ENCODE data around the gene HNRNPF.
A peak's percentile ranks its signal among the peaks of the same experiment; 100 is the strongest.
"Not testable (repeated sequence)": the region's sequence is repeated elsewhere in the genome, so short reads cannot be mapped to it uniquely, and the experiment has no call there.

HNRNPF gene

GRCh38 chr10:43436291-43437140, 27.5 kb upstream of the HNRNPF start, which contains the start of gene ZNF487:
TSS of gene ZNF487 (plus strand) at chr10:43437111. CDS start at chr10:43475814, 38,703 bp downstream.
- Mint-ChIP-seq H3K27me3 (no peaks in the 10 kb centered on the region), H3K4me1 (ENCODE audit: low read depth) (peaks cover 26% of the 10 kb centered on the region), H3K36me3 (ENCODE audit: low read depth) (peaks cover 11% of the 10 kb centered on the region), H3K9me3 (no peaks in the 10 kb centered on the region), H3K27ac (peak within 1 kb of the TSS; percentile 98), H3K4me3 (peak within 1 kb of the TSS; percentile 95)
- intact Hi-C loops (cut with micrococcal nuclease) = loop anchor here (1.0 to 5.0 kb wide), 3 partner anchors 16 to 39 kb away; partner anchors contain the start of gene HNRNPF

- Mint-ChIP-seq H3K27ac (peak overlapping the region; percentile 14), H3K9me3 (no peaks in the 10 kb centered on the region), H3K4me1 (ENCODE audit: low read depth) (peaks cover 8% of the 10 kb centered on the region), H3K36me3 (ENCODE audit: low read depth) (no peaks in the 10 kb centered on the region), H3K27me3 (no peaks in the 10 kb centered on the region), H3K4me3 (no peak overlapping the region)
- intact Hi-C loops (cut with micrococcal nuclease) = no loop called here
Measured at GRCh38 chr10:43430926-43431663, 22.1 kb upstream of the HNRNPF start.

GRCh38 chr10:43427166-43427825, 18.3 kb upstream of the HNRNPF start:
- Mint-ChIP-seq H3K27ac (no peak overlapping the region), H3K9me3 (no peaks in the 10 kb centered on the region), H3K36me3 (ENCODE audit: low read depth) (no peaks in the 10 kb centered on the region), H3K4me3 (no peak overlapping the region), H3K27me3 (no peaks in the 10 kb centered on the region), H3K4me1 (ENCODE audit: low read depth) (peaks cover 8% of the 10 kb centered on the region)
- intact Hi-C loops (cut with micrococcal nuclease) = no loop called here

- H3K36me3 Mint-ChIP-seq (ENCODE audit: low read depth); intact Hi-C loops (cut with micrococcal nuclease); H3K9me3 Mint-ChIP-seq; H3K27me3 Mint-ChIP-seq; H3K4me1 Mint-ChIP-seq (ENCODE audit: low read depth); H3K4me3 Mint-ChIP-seq; H3K27ac Mint-ChIP-seq: not testable (repeated sequence)
Measured at GRCh38 chr10:43426476-43426875, 17.5 kb upstream of the HNRNPF start.

- intact Hi-C loops (cut with micrococcal nuclease) = no loop called here
- Mint-ChIP-seq H3K4me3 (no peak overlapping the region), H3K9me3 (no peaks in the 10 kb centered on the region), H3K36me3 (ENCODE audit: low read depth) (no peaks in the 10 kb centered on the region), H3K27ac (no peak overlapping the region), H3K27me3 (no peaks in the 10 kb centered on the region), H3K4me1 (ENCODE audit: low read depth) (peaks cover 20% of the 10 kb centered on the region)
Measured at GRCh38 chr10:43424416-43424815, 15.4 kb upstream of the HNRNPF start.

- intact Hi-C loops (cut with micrococcal nuclease); H3K27me3 Mint-ChIP-seq; H3K4me3 Mint-ChIP-seq; H3K36me3 Mint-ChIP-seq (ENCODE audit: low read depth); H3K9me3 Mint-ChIP-seq: not testable (repeated sequence)
- peaks cover 36% of the 10 kb centered on the region for H3K4me1 Mint-ChIP-seq (ENCODE audit: low read depth)
- H3K27ac Mint-ChIP-seq = peak overlapping the region; percentile 100
Measured at GRCh38 chr10:43421944-43422343, 13.0 kb upstream of the HNRNPF start.

- no peaks in the 10 kb centered on the region for H3K9me3 Mint-ChIP-seq
- peak overlapping the region; percentile 100 for H3K27ac Mint-ChIP-seq
- no peaks in the 10 kb centered on the region for H3K27me3 Mint-ChIP-seq
- no peaks in the 10 kb centered on the region for H3K36me3 Mint-ChIP-seq (ENCODE audit: low read depth)
- H3K4me1 Mint-ChIP-seq (ENCODE audit: low read depth) = peaks cover 36% of the 10 kb centered on the region
- intact Hi-C loops (cut with micrococcal nuclease) = no loop called here
- H3K4me3 Mint-ChIP-seq = no peak overlapping the region
Measured at GRCh38 chr10:43421519-43421918, 12.5 kb upstream of the HNRNPF start.

- peak overlapping the region; percentile 100 for H3K27ac Mint-ChIP-seq
- H3K36me3 Mint-ChIP-seq (ENCODE audit: low read depth) = no peaks in the 10 kb centered on the region
- intact Hi-C loops (cut with micrococcal nuclease) = no loop called here
- H3K4me3 Mint-ChIP-seq = peak overlapping the region; percentile 89
- no peaks in the 10 kb centered on the region for H3K27me3 Mint-ChIP-seq
- H3K4me1 Mint-ChIP-seq (ENCODE audit: low read depth) = peaks cover 36% of the 10 kb centered on the region
- no peaks in the 10 kb centered on the region for H3K9me3 Mint-ChIP-seq
Measured at GRCh38 chr10:43421201-43421507, 12.2 kb upstream of the HNRNPF start.

GRCh38 chr10:43420369-43421200, 11.6 kb upstream of the HNRNPF start:
- intact Hi-C loops (cut with micrococcal nuclease) = loop anchor here (1.0 kb wide), 2 partner anchors 11 to 16 kb away; partner anchors contain the start of gene HNRNPF
- Mint-ChIP-seq H3K27me3 (no peaks in the 10 kb centered on the region), H3K27ac (peak overlapping the region; percentile 100), H3K9me3 (no peaks in the 10 kb centered on the region), H3K36me3 (ENCODE audit: low read depth) (no peaks in the 10 kb centered on the region), H3K4me1 (ENCODE audit: low read depth) (peaks cover 36% of the 10 kb centered on the region), H3K4me3 (peak overlapping the region; percentile 89)

- no peaks in the 10 kb centered on the region for H3K27me3 Mint-ChIP-seq
- intact Hi-C loops (cut with micrococcal nuclease) = loop anchor here (1.0 kb wide), 2 partner anchors 11 to 16 kb away; partner anchors contain the start of gene HNRNPF
- no peaks in the 10 kb centered on the region for H3K9me3 Mint-ChIP-seq
- H3K27ac Mint-ChIP-seq = peak overlapping the region; percentile 100
- no peaks in the 10 kb centered on the region for H3K36me3 Mint-ChIP-seq (ENCODE audit: low read depth)
- peak overlapping the region; percentile 89 for H3K4me3 Mint-ChIP-seq
- H3K4me1 Mint-ChIP-seq (ENCODE audit: low read depth) = peaks cover 36% of the 10 kb centered on the region
Measured at GRCh38 chr10:43419997-43420368, 11.0 kb upstream of the HNRNPF start.

GRCh38 chr10:43417950-43418768, 9.2 kb upstream of the HNRNPF start:
- intact Hi-C loops (cut with micrococcal nuclease) = no loop called here
- H3K4me1 Mint-ChIP-seq (ENCODE audit: low read depth) = peaks cover 42% of the 10 kb centered on the region
- H3K27ac Mint-ChIP-seq = peak overlapping the region; percentile 92
- H3K9me3 Mint-ChIP-seq = no peaks in the 10 kb centered on the region
- H3K27me3 Mint-ChIP-seq = no peaks in the 10 kb centered on the region
- H3K4me3 Mint-ChIP-seq = peak overlapping the region; percentile 55
- no peaks in the 10 kb centered on the region for H3K36me3 Mint-ChIP-seq (ENCODE audit: low read depth)

GRCh38 chr10:43415544-43415943, 6.6 kb upstream of the HNRNPF start:
- intact Hi-C loops (cut with micrococcal nuclease) = no loop called here
- Mint-ChIP-seq H3K27ac (no peak overlapping the region), H3K27me3 (no peaks in the 10 kb centered on the region), H3K4me3 (no peak overlapping the region), H3K36me3 (ENCODE audit: low read depth) (no peaks in the 10 kb centered on the region), H3K4me1 (ENCODE audit: low read depth) (peaks cover 37% of the 10 kb centered on the region), H3K9me3 (no peaks in the 10 kb centered on the region)

GRCh38 chr10:43411536-43411935, 2.5 kb upstream of the HNRNPF start:
- H3K9me3 Mint-ChIP-seq = no peaks in the 10 kb centered on the region
- intact Hi-C loops (cut with micrococcal nuclease) = no loop called here
- H3K4me1 Mint-ChIP-seq (ENCODE audit: low read depth) = peaks cover 27% of the 10 kb centered on the region
- peaks cover 26% of the 10 kb centered on the region for H3K36me3 Mint-ChIP-seq (ENCODE audit: low read depth)
- H3K4me3 Mint-ChIP-seq = no peak overlapping the region
- H3K27ac Mint-ChIP-seq = no peak overlapping the region
- H3K27me3 Mint-ChIP-seq = no peaks in the 10 kb centered on the region

Data from dendritic cell treated with granulocyte-macrophage colony-stimulating factor and Interleukin-4, amounts not matched to agents 40 ng/mL and 50 ng/mL, for 4 days (primary cell).